Activated CD8-positive, alpha-beta T cell treated with anti-CD3 and anti-CD28 coated beads, Interleukin-2, amount 10 ng/mL, durations not matched to agents 7 days and 5 days (primary cell): ENCODE measurements around the gene HDLBP. TPM values are rescaled to one million over a fixed set of nuclear protein-coding genes. Genes with fewer than 3 reads are reported as not detected.
"Not testable (repeated sequence)": the region's sequence is repeated elsewhere in the genome, so short reads cannot be mapped to it uniquely, and the experiment has no call there.

Experiments used
- ATAC-seq: fragments of 150-1000 bp; cut with Tn5 transposase; one replicate; pipeline ENCODE4 v1.10.0; 2021; ENCODE audit warnings: moderate library complexity
- CTCF ChIA-PET: fragments of 350-600 bp; sonication (Branson Sonifier 250); formaldehyde crosslinking; loops from one replicate; lab custom pipeline; 2021; ENCODE audit warnings: antibody characterized with exemption; lab: Charles Lee
- POLR2A ChIA-PET: fragments of 350-600 bp; sonication (Branson Sonifier 250); formaldehyde crosslinking; loops from one replicate; lab custom pipeline; 2021; ENCODE audit warnings: antibody characterized with exemption; lab: Charles Lee
- DNase-seq: peaks from one replicate; pipeline ENCODE4 v3.0.0-alpha.2; 2020
- H3K27ac Mint-ChIP-seq: one replicate; pipeline ENCODE4 v1.8.0; 2021; ENCODE audit warnings: mild to moderate bottlenecking, mixed read lengths
- H3K27me3 Mint-ChIP-seq: one replicate; pipeline ENCODE4 v1.8.0; 2021; ENCODE audit warnings: low read depth, mixed read lengths
- H3K36me3 Mint-ChIP-seq: one replicate; pipeline ENCODE4 v1.8.0; 2021; ENCODE audit warnings: low read depth, mixed read lengths
- H3K4me1 Mint-ChIP-seq: one replicate; pipeline ENCODE4 v1.8.0; 2021; ENCODE audit warnings: low read depth, mixed read lengths
- H3K4me3 Mint-ChIP-seq: one replicate; pipeline ENCODE4 v1.8.0; 2021; ENCODE audit warnings: mild to moderate bottlenecking, mixed read lengths
- H3K9me3 Mint-ChIP-seq: one replicate; pipeline ENCODE4 v1.8.0; 2022; ENCODE audit warnings: mixed read lengths; ENCODE audit not compliant: insufficient read depth
- total RNA-seq, 2 experiments: library from RNA; stranded (reverse); gene quantifications; one replicate each; pipeline ENCODE4 v1.2.3, GENCODE V29; 2021

The HDLBP gene
- total RNA-seq, 2 experiments from 2014 or later = 186 to 187 TPM

GRCh38 chr2:241300000-241300399 lies 15.5 kb downstream of the HDLBP start:
- Mint-ChIP-seq H3K27me3 (no peaks in the 10 kb centered on the region), H3K4me1 (peaks cover 37% of the 10 kb centered on the region), H3K27ac (no peak overlapping the region), H3K9me3 (no peaks in the 10 kb centered on the region), H3K4me3 (no peak overlapping the region), H3K36me3 (peaks cover 19% of the 10 kb centered on the region)
- ATAC-seq = peak; percentile 64
- POLR2A ChIA-PET = no interaction called here
- DNase-seq = peak; percentile 52
- CTCF ChIA-PET = no interaction called here

GRCh38 chr2:241298673-241299072 lies 16.8 kb downstream of the HDLBP start:
- peaks cover 31% of the 10 kb centered on the region for H3K4me1 Mint-ChIP-seq
- POLR2A ChIA-PET = interaction anchor here (1.1 to 1.7 kb wide), 2 partner anchors 16 to 29 kb away, joined by 3 to 11 read pairs; partner anchors contain the start of genes HDLBP and SEPTIN2
- H3K9me3 Mint-ChIP-seq = no peaks in the 10 kb centered on the region
- H3K36me3 Mint-ChIP-seq = peaks cover 19% of the 10 kb centered on the region
- DNase-seq (no peak), ATAC-seq (peak; percentile 64)
- H3K27ac Mint-ChIP-seq = peak overlapping the region; percentile 30
- CTCF ChIA-PET = interaction anchor here (1.0 to 2.1 kb wide), 3 partner anchors 15 to 21 kb away, joined by 3 to 6 read pairs (median 4); no protein-coding TSS in a partner anchor
- H3K4me3 Mint-ChIP-seq = peak overlapping the region; percentile 14
- no peaks in the 10 kb centered on the region for H3K27me3 Mint-ChIP-seq

GRCh38 chr2:241296767-241297166 lies 18.7 kb downstream of the HDLBP start:
- no peak for DNase-seq
- Mint-ChIP-seq H3K36me3 (peaks cover 19% of the 10 kb centered on the region), H3K4me3 (no peak overlapping the region), H3K4me1 (peaks cover 34% of the 10 kb centered on the region), H3K27ac (no peak overlapping the region), H3K27me3 (no peaks in the 10 kb centered on the region), H3K9me3 (no peaks in the 10 kb centered on the region)
- ChIA-PET CTCF (no interaction called here), POLR2A (no interaction called here)
- no peak for ATAC-seq

- ATAC-seq = no peak
- no peak overlapping the region for H3K27ac Mint-ChIP-seq
- ChIA-PET CTCF (no interaction called here), POLR2A (no interaction called here)
- H3K4me1 Mint-ChIP-seq = peaks cover 39% of the 10 kb centered on the region
- H3K4me3 Mint-ChIP-seq = no peak overlapping the region
- no peak for DNase-seq
- no peaks in the 10 kb centered on the region for H3K9me3 Mint-ChIP-seq
- no peaks in the 10 kb centered on the region for H3K27me3 Mint-ChIP-seq
- peaks cover 19% of the 10 kb centered on the region for H3K36me3 Mint-ChIP-seq
Measured at GRCh38 chr2:241295326-241296095, 20.0 kb downstream of the HDLBP start.

GRCh38 chr2:241293378-241293797 lies 22.1 kb downstream of the HDLBP start:
- H3K27me3 Mint-ChIP-seq, POLR2A ChIA-PET, ATAC-seq, H3K4me3 Mint-ChIP-seq, H3K9me3 Mint-ChIP-seq, H3K27ac Mint-ChIP-seq, DNase-seq: not testable (repeated sequence)
- H3K4me1 Mint-ChIP-seq = peaks cover 21% of the 10 kb centered on the region
- H3K36me3 Mint-ChIP-seq = peaks cover 15% of the 10 kb centered on the region
- CTCF ChIA-PET = interaction anchor here (2.1 kb wide), 1 partner anchor 21 kb away, joined by 6 read pairs; the partner anchor contains the start of genes HDLBP and SEPTIN2

GRCh38 chr2:241291977-241292376 lies 23.5 kb downstream of the HDLBP start:
- POLR2A ChIA-PET = interaction anchor here (0.6 kb wide), 1 partner anchor 37 kb away, joined by 3 read pairs; no protein-coding TSS in a partner anchor

GRCh38 chr2:241291153-241291552 lies 24.3 kb downstream of the HDLBP start:
- peaks cover 21% of the 10 kb centered on the region for H3K4me1 Mint-ChIP-seq
- ChIA-PET CTCF (interaction anchor here (1.3 to 2.1 kb wide), 3 partner anchors 13 to 213 kb away, joined by 3 to 6 read pairs (median 3); partner anchors contain the start of genes HDLBP and SEPTIN2), POLR2A (no interaction called here)
- ATAC-seq = no peak
- no peak overlapping the region for H3K27ac Mint-ChIP-seq
- H3K36me3 Mint-ChIP-seq = peaks cover 8% of the 10 kb centered on the region
- DNase-seq = no peak
- H3K9me3 Mint-ChIP-seq = no peaks in the 10 kb centered on the region
- H3K27me3 Mint-ChIP-seq = no peaks in the 10 kb centered on the region
- H3K4me3 Mint-ChIP-seq = no peak overlapping the region

More at GRCh38 chr2:241291977-241292376, 23.5 kb downstream of the HDLBP start:
- peaks cover 21% of the 10 kb centered on the region for H3K4me1 Mint-ChIP-seq
- H3K36me3 Mint-ChIP-seq = peaks cover 12% of the 10 kb centered on the region
- ATAC-seq = no peak
- CTCF ChIA-PET = interaction anchor here (0.7 to 2.1 kb wide), 2 partner anchors 23 to 34 kb away, joined by 3 to 6 read pairs; partner anchors contain the start of genes HDLBP and SEPTIN2
- H3K9me3 Mint-ChIP-seq = no peaks in the 10 kb centered on the region
- DNase-seq = no peak
- H3K27ac Mint-ChIP-seq = no peak overlapping the region
- H3K4me3 Mint-ChIP-seq = no peak overlapping the region
- no peaks in the 10 kb centered on the region for H3K27me3 Mint-ChIP-seq

- Mint-ChIP-seq H3K4me1 (peaks cover 24% of the 10 kb centered on the region), H3K9me3 (no peaks in the 10 kb centered on the region), H3K4me3 (no peak overlapping the region), H3K36me3 (peaks cover 13% of the 10 kb centered on the region), H3K27me3 (no peaks in the 10 kb centered on the region), H3K27ac (no peak overlapping the region)
- DNase-seq (no peak), ATAC-seq (no peak)
- POLR2A ChIA-PET = no interaction called here
- CTCF ChIA-PET = interaction anchor here (1.1 to 1.4 kb wide), 3 partner anchors 12 to 212 kb away, joined by 3 read pairs; no protein-coding TSS in a partner anchor
Measured at GRCh38 chr2:241289597-241289996, 25.9 kb downstream of the HDLBP start.

- H3K4me3 Mint-ChIP-seq = no peak overlapping the region
- peaks cover 18% of the 10 kb centered on the region for H3K36me3 Mint-ChIP-seq
- ChIA-PET POLR2A (no interaction called here), CTCF (interaction anchor here (1.1 to 1.5 kb wide), 2 partner anchors 9 to 28 kb away, joined by 3 to 4 read pairs; no protein-coding TSS in a partner anchor)
- DNase-seq = no peak
- H3K4me1 Mint-ChIP-seq = peaks cover 29% of the 10 kb centered on the region
- H3K27ac Mint-ChIP-seq = no peak overlapping the region
- H3K27me3 Mint-ChIP-seq = no peaks in the 10 kb centered on the region
- ATAC-seq = no peak
- H3K9me3 Mint-ChIP-seq = no peaks in the 10 kb centered on the region
Measured at GRCh38 chr2:241289053-241289452, 26.4 kb downstream of the HDLBP start.

GRCh38 chr2:241288324-241288888 lies 27.1 kb downstream of the HDLBP start:
- H3K27me3 Mint-ChIP-seq = no peaks in the 10 kb centered on the region
- H3K4me1 Mint-ChIP-seq = peaks cover 29% of the 10 kb centered on the region
- no peak overlapping the region for H3K27ac Mint-ChIP-seq
- ATAC-seq (no peak), DNase-seq (no peak)
- no peaks in the 10 kb centered on the region for H3K9me3 Mint-ChIP-seq
- POLR2A ChIA-PET = interaction anchor here (1.0 kb wide), 1 partner anchor 27 kb away, joined by 3 read pairs; the partner anchor contains the start of genes HDLBP and SEPTIN2
- H3K36me3 Mint-ChIP-seq = peaks cover 18% of the 10 kb centered on the region
- CTCF ChIA-PET = interaction anchor here (1.5 kb wide), 1 partner anchor 8 kb away, joined by 4 read pairs; no protein-coding TSS in a partner anchor
- H3K4me3 Mint-ChIP-seq = no peak overlapping the region

GRCh38 chr2:241286348-241287090 lies 29.0 kb downstream of the HDLBP start:
- H3K27me3 Mint-ChIP-seq = no peaks in the 10 kb centered on the region
- no peak for DNase-seq
- ChIA-PET POLR2A (no interaction called here), CTCF (no interaction called here)
- no peak overlapping the region for H3K27ac Mint-ChIP-seq
- peaks cover 27% of the 10 kb centered on the region for H3K4me1 Mint-ChIP-seq
- no peak overlapping the region for H3K4me3 Mint-ChIP-seq
- peaks cover 18% of the 10 kb centered on the region for H3K36me3 Mint-ChIP-seq
- no peaks in the 10 kb centered on the region for H3K9me3 Mint-ChIP-seq
- no peak for ATAC-seq
